ENCODE data around the gene BMP10.

Gene BMP10

GRCh38 chr2:68839260-68839833 lies 31.9 kb downstream of the BMP10 start:
- no peak for DNase-seq (ENCODE audit: low read depth)
- TF ChIP-seq CTCF (conservative IDR thresholded peaks at IDR 0.05; ENCODE audit: low read depth, low read length), result peak; percentile 46
- no peak overlapping the region for H3K4me3 ChIP-seq (ENCODE audit: low read length)

DNA sequence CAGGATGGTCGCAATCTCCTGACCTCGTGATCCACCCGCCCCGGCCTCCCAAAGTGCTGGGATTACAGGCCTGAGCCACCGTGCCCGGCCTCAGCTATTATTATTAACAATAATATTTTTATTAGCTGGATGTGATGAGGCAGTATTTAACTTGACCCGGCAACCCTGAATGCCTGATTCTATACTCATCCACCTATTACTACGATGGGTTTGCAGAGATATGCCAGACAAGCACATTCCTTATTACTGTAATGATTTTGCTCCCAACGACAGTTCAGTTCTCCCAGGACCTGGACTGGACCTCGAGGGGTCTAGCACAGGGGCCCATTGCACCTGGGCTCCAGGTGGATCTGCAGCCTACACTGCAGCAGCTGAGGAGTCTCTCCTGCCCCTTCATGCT lies 32.6 kb downstream of the BMP10 start:
- DNase-seq (ENCODE audit: low read depth), result no peak
- H3K4me3 ChIP-seq (ENCODE audit: low read length), result no peak overlapping the region
- no peak for TF ChIP-seq CTCF (conservative IDR thresholded peaks at IDR 0.05; ENCODE audit: low read depth, low read length)

- TF ChIP-seq CTCF (conservative IDR thresholded peaks at IDR 0.05; ENCODE audit: low read depth, low read length), result no peak
- no peak overlapping the region for H3K4me3 ChIP-seq (ENCODE audit: low read length)
- no peak for DNase-seq (ENCODE audit: low read depth)
Measured at GRCh38 chr2:68837861-68838341, 33.3 kb downstream of the BMP10 start.

DNA sequence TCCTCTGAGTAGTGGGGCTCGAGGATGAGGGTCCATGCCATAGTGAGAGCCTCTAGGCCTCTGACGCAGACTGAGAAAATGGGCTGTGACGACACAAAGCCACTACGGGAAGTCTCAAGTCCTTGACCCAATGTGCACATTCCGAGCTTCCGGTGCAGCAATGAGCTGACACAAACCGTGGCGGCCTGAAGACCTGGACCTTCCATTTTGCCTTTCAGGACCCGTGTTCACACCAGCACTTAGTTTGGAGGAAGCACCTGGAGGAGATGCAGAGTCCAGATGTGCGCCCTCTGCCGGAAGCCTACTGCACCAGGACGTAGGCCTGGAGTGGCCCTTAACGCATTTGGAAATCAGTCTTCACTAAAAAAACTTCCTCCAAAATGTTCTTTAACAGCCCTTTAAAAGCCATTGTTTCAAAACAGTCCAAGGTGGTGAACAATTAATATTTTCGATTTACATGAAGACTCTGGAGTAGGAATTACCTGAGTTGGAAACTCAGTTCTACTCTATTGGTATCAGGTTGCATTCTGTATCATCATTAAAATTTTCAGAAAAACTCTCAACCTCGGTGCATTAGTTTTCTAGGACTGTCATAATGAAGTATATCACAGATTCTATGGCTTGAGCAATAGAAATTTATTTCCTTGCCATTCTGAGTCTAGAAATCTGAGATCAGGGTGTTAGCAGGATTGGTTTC lies 33.9 kb downstream of the BMP10 start:
- no peak overlapping the region for H3K4me3 ChIP-seq (ENCODE audit: low read length)
- DNase-seq (ENCODE audit: low read depth), result no peak
- TF ChIP-seq CTCF (conservative IDR thresholded peaks at IDR 0.05; ENCODE audit: low read depth, low read length), result peak; percentile 64

DNA sequence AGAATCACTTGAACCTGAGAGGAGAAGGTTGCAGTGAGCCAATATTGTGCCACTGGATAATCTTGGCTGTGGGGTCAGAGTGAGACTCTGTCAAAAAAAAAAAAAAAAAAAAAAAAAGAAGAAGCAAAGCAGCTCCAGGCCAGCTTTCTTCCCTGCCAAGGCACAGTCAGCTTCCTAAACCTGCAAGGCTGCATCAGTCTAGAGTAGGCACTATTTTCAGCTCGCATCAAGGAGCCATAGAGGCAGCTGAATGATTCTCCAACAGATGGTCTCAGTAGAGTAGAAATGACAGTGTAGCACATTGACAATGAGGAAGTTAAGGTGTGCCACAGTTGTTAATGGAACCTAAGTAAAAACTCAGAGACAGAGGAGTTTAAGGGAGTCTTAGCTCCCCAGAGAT lies 35.6 kb downstream of the BMP10 start:
- no peak for DNase-seq (ENCODE audit: low read depth)
- no peak for TF ChIP-seq CTCF (conservative IDR thresholded peaks at IDR 0.05; ENCODE audit: low read depth, low read length)
- no peak overlapping the region for H3K4me3 ChIP-seq (ENCODE audit: low read length)

GRCh38 chr2:68834737-68835376 lies 36.3 kb downstream of the BMP10 start:
- H3K4me3 ChIP-seq (ENCODE audit: low read length), result no peak overlapping the region
- TF ChIP-seq CTCF (conservative IDR thresholded peaks at IDR 0.05; ENCODE audit: low read depth, low read length), result no peak
- DNase-seq (ENCODE audit: low read depth), result no peak

All from retinal pigment epithelial cell (primary cell).